Smooth muscle cell (in vitro differentiated cells): ENCODE results near the gene SAP25. TPM values are rescaled to one million over a fixed set of nuclear protein-coding genes. Genes with fewer than 3 reads are reported as not detected.

Source experiments
- DNase-seq: peaks from one replicate; lab custom pipeline; 2025; ENCODE audit not compliant: unreplicated experiment; lab: John Stamatoyannopoulos, UW
- H2AFZ ChIP-seq: fragments of 200-600 bp; sonication (generic); 2 replicates; pipeline ENCODE4 v1.6.0; 2016; ENCODE audit warnings: antibody characterized with exemption, low read depth, mild to moderate bottlenecking
- H3F3A ChIP-seq: fragments of 200-600 bp; sonication (generic); 2 replicates; pipeline ENCODE4 v1.6.0; 2017; ENCODE audit warnings: antibody characterized with exemption, low read depth
- H3K27ac ChIP-seq: fragments of 200-600 bp; sonication (generic); 2 replicates; pipeline ENCODE4 v1.5.1; 2016; ENCODE audit warnings: low read depth, mild to moderate bottlenecking
- H3K27me3 ChIP-seq: fragments of 200-600 bp; sonication (generic); 2 replicates; pipeline ENCODE4 v1.6.1; 2016; ENCODE audit warnings: low read depth, mild to moderate bottlenecking
- H3K36me3 ChIP-seq: fragments of 200-600 bp; sonication (generic); 2 replicates; pipeline ENCODE4 v1.5.1; 2016; ENCODE audit warnings: low read depth
- H3K4me1 ChIP-seq: fragments of 200-600 bp; sonication (generic); 2 replicates; pipeline ENCODE4 v1.5.1; 2016; ENCODE audit warnings: low read depth
- H3K4me2 ChIP-seq: fragments of 200-600 bp; sonication (generic); 2 replicates; pipeline ENCODE4 v1.6.0; 2016; ENCODE audit warnings: mild to moderate bottlenecking
- H3K4me3 ChIP-seq: fragments of 200-600 bp; sonication (generic); 2 replicates; pipeline ENCODE4 v1.5.1; 2016; ENCODE audit warnings: mild to moderate bottlenecking
- H3K79me2 ChIP-seq: fragments of 200-600 bp; sonication (generic); 2 replicates; pipeline ENCODE4 v1.6.0; 2016; ENCODE audit warnings: low read depth, mild to moderate bottlenecking
- H3K9ac ChIP-seq: fragments of 200-600 bp; sonication (generic); 2 replicates; pipeline ENCODE4 v1.6.0; 2016; ENCODE audit warnings: low read depth
- H3K9me3 ChIP-seq: fragments of 200-600 bp; sonication (generic); replicated peaks from 2 replicates; pipeline ENCODE4 v1.5.1; 2016; ENCODE audit warnings: low read depth
- H4K20me1 ChIP-seq: fragments of 200-600 bp; sonication (generic); 2 replicates; pipeline ENCODE4 v1.6.0; 2016; ENCODE audit warnings: low read depth
- WGBS: methylation state at CpG from one replicate; pipeline ENCODE4 v1.1.7; 2016; ENCODE audit warnings: low lambda C conversion rate; 5-methylcytosine and 5-hydroxymethylcytosine counted together
- polyA plus RNA-seq: library from polyadenylated mRNA; unstranded; fragments of >200 nt; fragmentation: Nextera tagmentation; extraction: Ambion mirVana; gene quantifications from 2 replicates; pipeline ENCODE4 v1.2.1, GENCODE V29; 2016
- total RNA-seq: library from RNA; depleted of rRNA; stranded (reverse); fragments of >200 nt; gene quantifications from 2 replicates; pipeline ENCODE4 v1.2.3, GENCODE V29; 2014
- TF ChIP-seq, protein P1 (sequence below): fragments of 200-600 bp; sonication (generic); IDR thresholded peaks from 2 replicates; pipeline ENCODE4 v1.5.1; 2017; ENCODE audit warnings: borderline replicate concordance, mild to moderate bottlenecking, antibody characterized with exemption; ENCODE audit not compliant: insufficient read depth, poor library complexity, severe bottlenecking

SAP25 gene
- total and polyA plus RNA-seq, 2 experiments from 2014 or later, result 1.9 TPM; not detected in 1

DNA sequence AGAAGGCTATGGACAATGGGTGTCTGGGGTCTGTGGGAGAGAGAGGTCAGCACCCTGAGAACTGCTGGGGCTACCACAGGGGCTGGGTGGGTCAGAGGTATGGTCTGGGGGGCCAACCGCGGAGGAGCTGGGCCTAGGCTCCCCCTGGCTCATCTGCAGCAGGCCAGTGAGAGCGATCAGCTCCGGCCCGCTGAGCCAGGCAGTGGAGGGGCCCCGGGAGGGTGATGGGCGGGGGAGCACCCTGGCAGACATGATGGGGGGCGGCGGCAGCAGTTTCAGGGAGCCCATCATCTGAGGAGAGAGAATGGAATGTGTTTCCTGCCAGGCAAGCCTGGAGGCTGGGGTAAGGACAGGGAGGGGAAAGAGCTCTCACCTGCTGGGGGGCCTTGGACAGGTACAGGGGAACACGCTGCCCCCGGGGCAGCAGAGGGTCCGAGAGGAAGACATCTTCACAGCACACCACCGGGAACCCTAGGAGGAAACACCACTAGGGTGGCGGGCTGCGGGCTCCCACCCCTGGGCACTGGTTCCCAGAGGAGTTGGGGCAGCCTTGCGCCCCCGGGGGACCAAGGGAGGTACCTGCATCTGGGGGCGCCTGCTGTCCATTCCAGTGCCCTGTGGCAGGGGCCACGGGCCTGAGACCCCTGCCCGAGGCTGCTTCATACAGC is 1.3 kb downstream of the SAP25 start:
- no peak for DNase-seq
- H3K4me1 ChIP-seq, result peaks cover 11% of the 10 kb centered on the region
- TF ChIP-seq, protein P1, sequence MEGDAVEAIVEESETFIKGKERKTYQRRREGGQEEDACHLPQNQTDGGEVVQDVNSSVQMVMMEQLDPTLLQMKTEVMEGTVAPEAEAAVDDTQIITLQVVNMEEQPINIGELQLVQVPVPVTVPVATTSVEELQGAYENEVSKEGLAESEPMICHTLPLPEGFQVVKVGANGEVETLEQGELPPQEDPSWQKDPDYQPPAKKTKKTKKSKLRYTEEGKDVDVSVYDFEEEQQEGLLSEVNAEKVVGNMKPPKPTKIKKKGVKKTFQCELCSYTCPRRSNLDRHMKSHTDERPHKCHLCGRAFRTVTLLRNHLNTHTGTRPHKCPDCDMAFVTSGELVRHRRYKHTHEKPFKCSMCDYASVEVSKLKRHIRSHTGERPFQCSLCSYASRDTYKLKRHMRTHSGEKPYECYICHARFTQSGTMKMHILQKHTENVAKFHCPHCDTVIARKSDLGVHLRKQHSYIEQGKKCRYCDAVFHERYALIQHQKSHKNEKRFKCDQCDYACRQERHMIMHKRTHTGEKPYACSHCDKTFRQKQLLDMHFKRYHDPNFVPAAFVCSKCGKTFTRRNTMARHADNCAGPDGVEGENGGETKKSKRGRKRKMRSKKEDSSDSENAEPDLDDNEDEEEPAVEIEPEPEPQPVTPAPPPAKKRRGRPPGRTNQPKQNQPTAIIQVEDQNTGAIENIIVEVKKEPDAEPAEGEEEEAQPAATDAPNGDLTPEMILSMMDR, result no peak
- no peaks in the 10 kb centered on the region for H3K9me3 ChIP-seq
- H3K4me3 ChIP-seq, result no peak overlapping the region
- H3K27ac ChIP-seq, result no peak overlapping the region
- no peaks in the 10 kb centered on the region for H4K20me1 ChIP-seq
- H2AFZ ChIP-seq, result no peak overlapping the region
- no peak overlapping the region for H3K4me2 ChIP-seq
- no peak overlapping the region for H3K9ac ChIP-seq
- H3K27me3 ChIP-seq, result peaks cover 7% of the 10 kb centered on the region
- no peaks in the 10 kb centered on the region for H3F3A ChIP-seq
- no peaks in the 10 kb centered on the region for H3K79me2 ChIP-seq
- 89% methylated on average over 20 of the region's 20 CpGs for WGBS
- no peaks in the 10 kb centered on the region for H3K36me3 ChIP-seq

DNA sequence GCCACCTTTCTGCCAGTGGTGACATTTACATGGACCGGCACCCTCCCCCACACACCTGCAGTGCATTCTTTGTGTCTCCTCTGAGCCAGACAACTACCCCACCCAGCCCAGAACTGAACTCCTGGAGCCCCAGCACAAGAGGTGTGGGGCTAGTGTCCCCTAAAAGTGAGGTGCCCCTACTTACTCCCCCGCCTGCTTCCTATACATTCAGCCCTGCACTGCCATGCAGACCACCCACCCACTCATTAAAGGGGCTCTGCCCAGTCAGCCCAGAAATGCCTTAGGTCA is 1.9 kb downstream of the SAP25 start:
- H3K9me3 ChIP-seq, result no peaks in the 10 kb centered on the region
- no peaks in the 10 kb centered on the region for H3K36me3 ChIP-seq
- H3K4me2 ChIP-seq, result no peak overlapping the region
- no peaks in the 10 kb centered on the region for H3K79me2 ChIP-seq
- H2AFZ ChIP-seq, result no peak overlapping the region
- peaks cover 11% of the 10 kb centered on the region for H3K4me1 ChIP-seq
- no peak overlapping the region for H3K9ac ChIP-seq
- peaks cover 7% of the 10 kb centered on the region for H3K27me3 ChIP-seq
- TF ChIP-seq, protein P1, result no peak
- no peak for DNase-seq
- H4K20me1 ChIP-seq, result no peaks in the 10 kb centered on the region
- H3K27ac ChIP-seq, result no peak overlapping the region
- no peak overlapping the region for H3K4me3 ChIP-seq
- H3F3A ChIP-seq, result no peaks in the 10 kb centered on the region
- 100% methylated on average over 2 of the region's 2 CpGs for WGBS

DNA sequence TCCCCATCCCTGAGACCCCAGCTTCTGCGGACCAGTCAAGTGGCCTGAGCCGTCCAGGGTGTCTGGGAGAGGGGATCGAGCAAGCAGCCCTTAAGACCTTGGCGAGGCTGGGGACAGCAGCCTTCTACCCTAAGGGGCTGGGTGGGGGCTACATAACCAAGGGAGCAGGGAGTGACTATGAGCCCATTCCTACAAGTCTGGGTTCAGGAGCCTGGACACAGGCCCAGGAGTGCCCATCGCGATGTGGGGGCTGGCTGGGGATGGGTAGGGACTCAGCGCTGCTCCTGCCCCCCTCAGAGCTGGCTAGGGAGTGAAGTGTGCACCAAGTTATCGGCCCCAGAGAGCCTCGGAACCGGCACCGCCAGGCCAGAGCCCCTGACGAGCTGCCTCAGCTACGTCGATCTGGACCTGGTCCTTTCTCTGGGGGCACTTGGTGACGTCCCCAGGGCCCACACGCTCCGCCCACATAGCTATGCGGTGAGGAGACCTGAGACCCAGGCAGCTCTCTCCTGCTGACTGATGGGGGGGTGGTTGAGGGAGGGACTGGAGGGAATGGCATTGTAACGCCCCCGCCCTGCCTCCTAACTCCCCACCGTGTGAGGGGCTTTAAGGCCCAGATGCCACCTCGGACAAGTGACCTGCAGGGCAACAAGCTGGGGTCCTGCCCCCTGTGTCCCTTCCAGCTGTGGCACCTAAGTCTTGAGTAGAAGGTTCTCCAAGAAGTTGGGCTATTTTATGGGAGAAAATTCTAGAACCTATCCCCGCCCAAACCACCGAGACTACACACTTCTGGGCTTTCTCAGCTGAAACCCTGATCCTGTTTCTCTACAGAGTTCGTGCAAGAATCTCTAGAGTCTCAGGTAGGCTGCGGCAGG is 2.5 kb downstream of the SAP25 start:
- H3K4me2 ChIP-seq, result no peak overlapping the region
- TF ChIP-seq, protein P1, result no peak
- no peak overlapping the region for H3K9ac ChIP-seq
- H4K20me1 ChIP-seq, result no peaks in the 10 kb centered on the region
- H3F3A ChIP-seq, result no peaks in the 10 kb centered on the region
- no peaks in the 10 kb centered on the region for H3K9me3 ChIP-seq
- H2AFZ ChIP-seq, result no peak overlapping the region
- no peak for DNase-seq
- H3K27me3 ChIP-seq, result peaks cover 7% of the 10 kb centered on the region
- no peaks in the 10 kb centered on the region for H3K36me3 ChIP-seq
- no peak overlapping the region for H3K27ac ChIP-seq
- no peaks in the 10 kb centered on the region for H3K79me2 ChIP-seq
- H3K4me3 ChIP-seq, result no peak overlapping the region
- H3K4me1 ChIP-seq, result peaks cover 11% of the 10 kb centered on the region
- WGBS, result 61% methylated on average over 26 of the region's 26 CpGs
